NCI-H510A (cell line): Measurements from ENCODE around the gene SOCS1.

Experiments
- DNase-seq: peaks from one replicate; lab custom pipeline; 2025; lab: John Stamatoyannopoulos, UW

Gene SOCS1

DNA sequence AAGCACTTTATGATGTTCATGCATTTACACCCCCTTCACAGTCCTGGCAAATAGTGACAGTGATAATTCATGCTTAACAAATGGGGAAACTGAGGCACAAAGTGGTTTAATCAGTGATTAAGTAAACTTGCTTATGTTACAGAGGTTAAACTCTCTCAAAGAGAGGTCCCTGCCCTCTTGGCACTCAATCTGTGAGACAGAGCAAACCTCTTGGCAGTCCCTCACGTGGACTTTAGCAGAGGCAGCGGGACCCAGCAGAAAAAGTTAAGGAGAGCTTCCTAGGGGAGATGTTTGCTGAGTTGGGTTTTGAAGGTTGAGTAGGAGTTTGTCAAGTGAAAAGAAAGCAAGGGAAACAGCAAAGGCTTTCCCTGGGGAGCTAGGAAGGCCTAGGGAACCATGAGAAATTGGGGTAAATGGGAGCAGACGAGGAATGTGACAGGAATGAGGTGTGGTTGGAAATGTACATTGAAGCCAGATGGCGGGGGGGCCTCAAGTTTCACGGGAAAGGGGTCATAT, 10.7 kb downstream of the SOCS1 start:
- DNase-seq, result no peak

DNA sequence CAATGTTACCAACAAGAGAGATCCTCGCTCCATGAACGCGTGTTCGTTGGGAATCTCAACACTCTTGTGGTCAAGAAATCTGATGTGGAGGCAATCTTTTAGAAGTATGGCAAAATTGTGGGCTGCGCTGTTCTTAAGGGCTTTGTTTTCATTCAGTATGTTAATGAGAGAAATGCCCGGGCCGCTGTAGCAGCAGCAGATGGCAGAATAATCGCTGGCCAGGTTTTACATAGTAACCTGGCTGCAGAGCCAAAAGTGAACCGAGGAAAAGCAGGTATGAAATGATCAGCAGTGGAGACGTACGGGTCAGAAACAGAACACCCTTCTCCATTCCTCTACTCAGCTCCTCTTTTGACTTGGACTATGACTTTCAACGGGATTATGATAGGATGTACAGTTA, 13.3 kb downstream of the SOCS1 start:
- no peak for DNase-seq

DNA sequence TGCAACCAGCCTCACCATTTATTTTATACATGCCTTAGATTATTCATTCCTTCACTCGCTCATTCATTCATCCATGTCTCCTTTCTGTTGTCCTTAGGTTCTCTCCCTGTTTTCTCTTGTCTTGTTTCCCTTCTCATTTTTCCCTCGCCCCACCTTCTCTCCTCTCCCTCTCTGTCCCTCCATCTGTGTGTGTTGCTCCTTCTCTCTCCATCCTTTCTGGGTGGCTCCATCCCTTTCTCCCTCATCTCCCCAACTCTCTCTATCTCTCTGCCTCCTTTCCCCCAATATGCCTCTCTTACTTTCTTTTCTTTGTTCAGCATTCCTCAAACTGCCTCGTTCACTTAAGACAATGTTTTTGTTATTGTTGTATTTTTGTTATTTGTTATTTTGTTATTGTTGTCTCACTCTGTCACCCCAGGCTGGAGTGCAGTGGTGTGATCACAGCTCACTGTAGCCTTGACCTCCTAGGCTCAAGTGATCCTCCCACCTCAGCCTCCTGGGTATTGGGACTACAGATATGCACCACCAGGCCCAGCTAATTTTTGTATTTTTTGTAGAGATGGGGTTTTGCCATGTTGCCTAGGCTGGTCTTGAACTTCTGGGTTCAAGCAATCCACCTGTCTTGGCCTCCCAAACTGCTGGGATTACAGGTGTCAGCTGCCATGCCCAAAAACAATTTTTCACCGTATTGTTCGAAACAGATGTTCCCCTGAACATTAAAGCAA, 14.4 kb downstream of the SOCS1 start:
- no peak for DNase-seq

DNA sequence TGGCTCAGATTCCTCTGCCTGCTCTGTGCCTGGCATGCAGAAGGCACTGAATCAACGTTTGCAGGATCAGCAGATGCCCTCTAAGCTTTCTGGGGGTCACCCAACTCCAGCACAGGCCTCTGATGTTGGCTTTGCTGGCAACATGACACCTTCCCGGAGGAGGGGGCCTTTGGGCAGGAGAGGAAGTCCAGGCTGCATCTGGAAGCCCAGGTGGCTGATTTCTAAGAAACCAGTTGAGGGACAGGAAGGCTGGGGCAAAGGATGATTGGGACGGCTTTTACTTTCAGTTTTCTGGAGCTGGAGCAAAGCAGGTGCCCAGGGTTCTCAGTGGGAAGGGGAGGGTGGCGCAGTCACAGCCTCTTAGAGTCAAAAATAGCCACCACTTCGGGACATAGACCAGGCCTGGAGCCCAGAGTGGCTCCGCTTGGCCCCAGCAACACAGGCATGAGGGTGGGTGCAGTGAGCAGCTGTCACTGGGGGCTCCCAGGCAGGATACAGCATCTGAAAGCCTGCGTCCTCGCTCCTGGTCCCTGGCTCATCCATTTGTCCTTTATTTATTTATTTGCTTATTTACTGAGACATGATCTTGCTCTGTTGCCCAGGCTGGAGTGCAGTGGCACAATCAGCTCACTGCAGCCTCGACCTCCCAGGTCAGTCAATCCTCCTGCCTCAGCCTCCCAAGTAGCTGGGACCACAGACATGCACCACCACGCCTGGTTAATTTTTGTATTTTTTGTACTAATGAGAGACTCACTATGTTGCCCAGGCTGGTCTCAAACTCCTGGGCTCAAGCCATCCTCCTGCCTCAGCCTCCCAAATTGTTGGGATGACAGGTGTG, 15.1 kb downstream of the SOCS1 start:
- no peak for DNase-seq

DNA sequence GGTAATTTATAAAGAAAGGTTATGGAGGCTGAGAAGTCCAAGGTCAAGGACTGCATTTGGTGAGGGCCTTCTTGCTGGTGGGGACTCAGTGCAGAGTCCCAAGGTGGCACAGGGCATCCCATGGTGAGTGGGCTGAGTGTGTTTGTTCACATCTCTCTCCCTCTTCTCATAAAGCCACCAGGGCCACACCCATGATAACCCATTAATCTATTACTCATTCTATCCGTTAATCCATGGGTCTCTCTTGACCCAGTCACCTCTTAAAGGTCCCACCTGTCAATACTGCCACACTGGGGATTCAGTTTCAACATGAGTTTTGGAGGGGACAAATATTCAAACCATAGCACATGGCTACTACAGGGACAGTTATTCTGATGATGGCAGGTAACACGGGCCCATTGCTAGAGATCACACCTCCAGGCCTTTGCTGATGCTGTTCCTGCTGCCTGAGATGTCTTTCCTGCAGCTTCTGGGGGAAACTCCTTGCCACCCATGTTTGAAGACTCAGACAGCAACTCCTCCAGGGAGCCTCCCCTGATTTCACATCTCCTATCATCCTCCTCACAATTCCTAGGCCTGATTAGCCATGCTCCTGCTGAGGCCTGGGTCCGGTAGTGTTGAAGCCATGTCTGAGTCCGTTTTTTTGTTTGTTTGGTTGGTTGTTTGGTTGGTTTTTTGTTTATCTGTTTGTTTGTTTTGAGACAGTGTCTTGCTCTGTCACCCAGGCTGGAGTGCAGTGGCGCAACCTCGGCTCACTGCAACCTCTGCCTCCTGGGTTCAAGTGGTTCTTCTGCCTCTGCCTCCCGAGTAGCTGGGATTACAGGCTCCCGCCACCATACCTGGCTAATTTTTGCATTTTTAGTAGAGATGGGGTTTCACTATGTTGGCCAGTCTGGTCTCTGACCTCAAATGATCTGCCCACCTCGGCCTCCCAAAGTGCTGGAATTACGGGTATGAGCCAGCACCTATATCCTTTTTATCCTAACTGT, 16.1 kb downstream of the SOCS1 start:
- DNase-seq, result no peak

DNA sequence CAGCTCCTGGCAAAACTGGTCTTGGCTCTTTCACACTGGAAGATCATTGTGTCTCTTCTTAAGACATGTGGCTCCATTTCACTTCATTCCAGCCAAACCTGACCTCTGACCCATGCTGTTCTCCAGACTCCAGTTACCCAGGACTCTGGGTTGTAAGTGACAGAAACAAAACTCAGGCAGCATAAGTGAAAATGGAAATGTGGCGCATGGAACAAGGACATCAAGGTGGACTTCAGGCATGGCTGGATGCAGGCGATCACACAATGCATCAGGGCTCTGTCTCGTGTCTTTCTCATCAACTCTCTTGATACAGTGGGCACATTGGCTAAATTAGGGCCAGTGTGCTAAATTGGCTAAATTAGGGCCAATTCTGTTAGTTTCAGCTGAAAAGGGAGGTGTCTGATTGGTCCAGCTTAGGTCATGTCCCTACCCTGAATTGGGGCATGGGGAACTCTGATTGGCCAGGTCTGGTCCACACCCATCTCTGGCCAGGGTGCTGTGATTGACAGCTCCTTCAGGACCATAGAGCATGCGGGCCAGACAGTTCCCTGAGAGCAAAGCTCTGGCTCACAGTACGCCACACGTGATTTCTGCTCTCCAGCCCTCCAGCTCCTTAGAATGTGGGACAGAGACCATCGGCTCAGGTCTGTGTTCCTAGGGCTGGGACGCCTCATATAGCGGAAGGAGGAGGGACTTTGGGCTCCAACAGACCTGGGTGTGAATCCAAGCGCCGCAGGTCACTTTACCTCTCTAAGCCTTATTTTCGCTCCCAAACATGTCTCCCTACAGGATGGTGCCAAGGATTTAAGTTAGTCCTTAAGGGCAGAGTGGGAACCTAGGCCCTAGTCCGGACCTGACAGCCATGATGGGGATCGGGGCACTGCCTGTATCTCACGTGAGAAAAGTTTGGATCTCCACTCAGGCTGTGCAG, 17.5 kb downstream of the SOCS1 start:
- DNase-seq, result no peak

DNA sequence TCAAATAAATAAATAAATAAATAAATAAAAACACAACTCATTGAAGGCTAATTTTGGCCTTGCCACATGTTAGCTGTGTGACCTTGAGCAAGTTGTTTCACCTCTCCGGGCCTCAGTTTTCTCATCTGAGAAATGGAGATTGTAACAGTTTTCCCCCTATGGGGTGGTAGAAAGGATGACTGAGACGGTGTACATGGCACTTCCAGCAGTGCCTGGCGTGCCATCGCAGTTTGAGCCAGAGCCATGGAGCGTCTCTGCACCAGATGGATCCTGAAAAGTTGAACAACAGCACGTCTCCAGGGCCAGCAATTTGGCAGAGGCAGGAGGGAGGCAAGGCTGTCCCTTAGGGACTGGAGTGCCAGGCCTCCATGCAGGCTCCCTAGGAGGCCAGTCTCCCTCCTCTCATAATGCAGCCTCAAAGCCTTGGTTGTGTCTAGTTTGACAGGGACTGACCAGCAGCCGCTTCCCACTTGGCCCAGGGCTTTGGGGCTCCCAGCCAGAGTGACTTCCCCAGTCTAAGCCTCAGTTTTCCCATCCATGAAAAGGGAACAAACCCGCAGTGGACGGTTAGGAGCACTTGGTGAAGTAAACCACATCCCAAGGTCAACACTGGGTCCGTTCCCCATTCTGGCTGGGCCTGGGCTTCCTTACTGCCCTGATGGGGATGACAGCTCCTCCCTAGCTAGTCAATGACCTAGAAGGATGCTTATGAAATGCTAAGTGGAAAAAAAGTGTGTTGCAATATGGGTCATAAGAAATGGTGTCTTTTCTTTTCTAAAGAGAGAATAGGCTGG, 19.3 kb downstream of the SOCS1 start:
- no peak for DNase-seq

DNA sequence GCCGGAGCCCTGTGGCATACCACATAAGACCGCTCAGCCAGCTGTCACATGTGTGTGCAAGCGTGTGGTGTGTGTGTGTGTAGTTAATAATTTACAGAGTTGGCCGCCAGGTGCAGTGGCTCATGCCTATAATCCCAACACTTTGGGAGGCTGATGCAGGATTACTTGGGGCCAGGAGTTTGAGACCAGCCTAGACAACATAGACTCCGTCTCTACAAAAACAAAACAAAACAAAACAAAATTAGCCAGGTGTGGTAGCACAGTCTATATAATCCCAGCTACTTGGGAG, 20.4 kb downstream of the SOCS1 start:
- no peak for DNase-seq

DNA sequence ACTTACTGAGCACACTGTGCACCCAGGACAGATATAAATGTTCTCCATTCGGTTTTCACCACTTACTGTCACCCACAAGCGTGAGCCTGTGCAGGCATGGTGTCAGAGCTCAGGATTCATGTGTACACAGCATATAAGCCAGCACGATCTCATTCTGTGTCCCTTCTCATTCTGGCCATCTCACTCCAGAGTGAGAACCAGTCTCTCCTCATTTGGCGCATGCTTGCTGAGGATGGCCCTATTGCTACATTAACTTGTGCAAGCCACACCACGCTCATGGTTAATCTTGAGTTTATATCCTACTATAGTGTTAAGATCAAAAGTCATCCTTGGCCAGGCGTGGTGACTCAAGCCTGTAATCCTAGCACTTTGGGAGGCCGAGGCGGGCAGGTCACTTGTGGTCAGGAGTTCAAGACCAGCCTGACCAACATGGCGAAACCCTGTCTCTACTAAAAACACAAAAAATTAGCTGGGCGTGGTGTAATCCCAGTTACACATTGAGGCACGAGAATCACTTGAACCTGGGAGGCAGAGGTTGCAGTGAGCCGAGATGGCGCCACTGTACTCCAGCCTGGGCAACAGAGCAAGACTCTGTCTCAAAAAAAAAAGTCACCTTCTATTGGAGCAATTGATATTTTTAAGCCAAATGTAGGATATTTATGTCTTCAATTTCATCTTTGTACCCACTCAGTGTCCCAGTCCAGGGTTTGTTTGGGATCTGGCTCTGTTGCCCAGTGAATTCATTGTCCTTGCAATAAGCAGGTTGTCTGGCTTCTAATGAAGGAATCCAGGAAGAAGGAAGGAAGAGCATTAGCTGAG, 20.9 kb downstream of the SOCS1 start:
- no peak for DNase-seq

DNA sequence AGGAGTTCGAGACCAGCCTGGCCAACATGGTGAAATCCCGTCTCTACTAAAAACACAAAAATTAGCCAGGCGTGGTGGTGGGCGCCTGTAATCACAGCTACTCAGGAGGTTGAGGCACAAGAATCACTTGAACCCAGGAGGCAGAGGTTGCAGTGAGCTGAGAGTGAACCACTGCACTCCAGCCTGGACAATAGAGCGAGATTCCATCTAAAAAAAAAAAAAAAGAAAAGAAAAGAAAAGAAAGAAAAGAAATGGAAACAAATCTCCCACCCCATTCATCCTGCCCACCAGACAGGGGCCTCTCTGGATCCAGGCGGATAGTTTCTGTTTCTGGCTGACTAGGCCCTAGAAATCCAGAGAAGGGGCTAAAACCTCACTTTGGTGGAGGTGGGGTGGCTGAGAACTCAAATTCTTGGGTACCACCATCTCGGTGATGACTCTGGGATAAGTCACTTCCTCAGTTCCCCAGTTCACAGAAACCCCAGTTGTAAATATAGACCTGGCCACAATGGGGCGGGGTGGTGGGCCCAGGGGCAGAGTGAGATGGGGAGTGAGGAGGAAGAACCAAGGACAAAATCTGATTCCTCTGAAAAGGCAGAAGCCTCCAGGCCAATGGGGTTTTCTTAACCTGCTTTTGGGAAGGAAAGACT, 22.2 kb downstream of the SOCS1 start:
- DNase-seq, result no peak

DNA sequence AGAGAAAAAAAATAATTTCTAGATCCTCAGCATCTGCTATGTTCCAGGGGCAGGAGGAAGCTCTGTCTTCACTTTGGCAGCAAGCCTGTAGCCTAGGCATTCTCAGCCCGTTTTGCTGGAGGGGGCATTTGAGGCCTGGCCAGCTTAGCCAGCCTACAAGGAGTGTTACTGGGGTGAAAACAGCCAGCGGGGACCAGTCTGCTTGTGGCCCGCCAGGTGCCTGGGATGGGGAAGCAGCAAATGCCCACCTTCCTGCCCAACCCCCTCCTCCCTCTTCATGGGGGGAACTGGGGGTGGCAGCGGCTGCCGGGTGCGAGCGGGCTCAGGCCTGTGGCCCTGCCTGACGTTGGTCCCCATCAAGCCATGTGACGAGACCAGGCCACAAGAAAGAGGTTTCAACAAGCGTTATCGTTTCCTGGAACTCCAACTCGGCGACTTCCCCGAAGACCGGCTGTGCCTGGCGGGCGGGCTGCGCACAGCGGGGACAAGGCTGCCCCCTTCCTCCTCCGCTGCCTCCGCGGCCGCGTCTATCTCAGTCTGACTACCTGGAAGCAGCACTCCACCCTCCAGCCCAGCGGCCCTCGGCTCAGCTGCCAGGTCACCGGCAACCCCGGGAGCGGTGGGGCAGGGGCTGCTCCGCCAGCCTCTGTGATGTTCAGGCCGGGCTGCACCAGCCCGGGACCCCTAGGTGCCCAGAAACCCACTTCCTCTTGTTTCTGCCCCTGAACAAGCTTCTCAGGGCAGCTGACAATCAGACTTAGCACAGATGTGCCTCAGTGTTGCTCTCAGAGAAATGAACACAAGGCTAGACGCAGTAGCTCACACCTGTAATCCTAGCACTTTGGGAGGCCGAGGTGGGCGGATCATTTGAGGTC, 22.9 kb downstream of the SOCS1 start:
- DNase-seq, result no peak

DNA sequence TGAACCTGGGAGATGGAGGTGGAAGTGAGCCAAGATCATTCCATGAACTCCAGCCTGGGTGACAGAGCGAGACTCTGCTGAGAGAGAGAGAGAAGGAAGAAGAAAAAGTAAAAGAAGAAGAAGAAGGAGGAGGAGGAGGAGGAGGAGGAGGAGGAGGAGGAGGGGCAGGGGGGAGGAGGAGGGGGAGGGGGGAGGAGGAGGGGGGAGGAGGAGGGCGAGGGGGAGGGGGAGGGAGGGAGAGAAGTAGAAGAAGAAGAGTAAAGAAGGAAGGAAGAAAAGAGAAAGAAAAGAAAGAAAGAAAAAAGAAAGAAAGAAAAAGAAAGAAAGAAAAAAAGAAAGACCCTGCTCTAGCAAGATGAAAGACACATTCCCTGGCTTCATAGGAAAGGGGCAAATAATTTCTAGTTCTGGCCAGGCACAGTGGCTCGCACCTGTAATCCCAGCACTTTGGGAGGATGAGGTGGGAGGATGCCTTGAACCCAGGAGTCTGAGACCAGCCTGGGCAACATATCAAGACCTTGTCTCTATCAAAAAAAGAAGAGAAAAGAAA, 23.6 kb downstream of the SOCS1 start:
- DNase-seq, result no peak

DNA sequence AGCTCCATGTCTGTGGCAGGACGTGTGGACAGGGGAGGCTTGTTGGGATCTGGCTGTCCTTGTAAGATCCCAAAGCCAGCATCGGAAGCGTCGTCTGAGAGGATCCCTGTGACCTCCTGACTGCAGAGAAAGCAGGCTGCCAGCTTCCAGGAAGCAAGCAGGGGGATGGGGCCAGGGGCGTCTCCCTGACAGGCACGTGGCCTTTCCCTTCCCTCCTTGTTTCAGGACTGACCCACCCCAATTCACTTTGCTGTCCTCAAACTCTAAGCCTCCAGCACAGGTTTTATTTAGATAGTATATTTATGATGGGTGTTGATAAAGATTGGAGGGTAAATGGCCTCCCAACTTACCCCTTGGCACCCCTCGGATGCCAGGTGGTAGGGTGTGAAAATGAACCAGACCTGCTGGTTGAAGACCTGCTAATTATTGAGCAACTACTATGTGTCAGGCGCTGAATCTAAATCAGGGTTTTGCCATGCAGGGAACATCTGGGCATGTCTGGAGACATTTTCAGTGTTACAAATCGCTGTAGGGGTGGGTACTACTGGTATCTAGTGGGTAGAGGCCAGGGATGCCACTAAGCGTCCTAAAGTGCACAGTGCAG, 24.5 kb downstream of the SOCS1 start:
- no peak for DNase-seq

DNA sequence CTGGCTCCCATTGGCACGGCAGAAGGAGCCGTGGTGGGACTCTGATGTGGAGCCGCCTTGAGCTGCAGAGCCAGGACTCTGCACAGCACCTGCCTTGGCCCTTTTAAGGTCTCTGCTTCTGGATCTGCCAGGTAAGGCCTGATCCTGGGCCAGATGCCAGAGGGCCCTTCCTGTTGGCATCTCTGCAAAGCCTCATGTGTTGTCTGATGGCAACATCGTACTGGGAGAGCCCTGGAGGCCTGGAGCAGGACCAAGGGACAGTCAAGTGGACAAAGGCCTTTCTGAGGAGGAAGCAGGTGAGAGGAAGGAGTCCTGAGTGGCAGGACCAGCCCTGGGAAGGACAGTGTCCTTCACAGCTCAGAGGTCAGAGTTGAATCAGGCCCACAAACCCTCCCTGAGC, 26.1 kb downstream of the SOCS1 start:
- no peak for DNase-seq

DNA sequence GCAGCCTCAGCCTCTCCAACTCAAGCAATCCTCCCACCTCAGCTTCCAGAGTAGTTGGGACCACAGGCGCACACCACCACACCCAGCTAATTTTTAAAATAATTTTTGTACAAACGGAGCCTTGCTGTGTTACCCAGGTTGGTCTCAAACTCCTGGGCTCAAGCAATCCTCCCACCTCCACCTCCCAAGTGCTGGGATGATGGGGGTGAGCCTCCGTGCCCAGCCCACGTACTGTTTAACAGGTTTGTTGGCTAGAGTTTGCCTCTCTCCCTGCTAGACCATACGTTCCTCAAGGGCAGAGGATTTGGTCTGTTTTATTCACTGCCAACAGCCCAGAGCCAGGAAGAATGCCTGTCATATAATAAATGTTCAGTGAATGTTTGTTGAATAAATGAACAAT, 26.6 kb downstream of the SOCS1 start:
- DNase-seq, result no peak

DNA sequence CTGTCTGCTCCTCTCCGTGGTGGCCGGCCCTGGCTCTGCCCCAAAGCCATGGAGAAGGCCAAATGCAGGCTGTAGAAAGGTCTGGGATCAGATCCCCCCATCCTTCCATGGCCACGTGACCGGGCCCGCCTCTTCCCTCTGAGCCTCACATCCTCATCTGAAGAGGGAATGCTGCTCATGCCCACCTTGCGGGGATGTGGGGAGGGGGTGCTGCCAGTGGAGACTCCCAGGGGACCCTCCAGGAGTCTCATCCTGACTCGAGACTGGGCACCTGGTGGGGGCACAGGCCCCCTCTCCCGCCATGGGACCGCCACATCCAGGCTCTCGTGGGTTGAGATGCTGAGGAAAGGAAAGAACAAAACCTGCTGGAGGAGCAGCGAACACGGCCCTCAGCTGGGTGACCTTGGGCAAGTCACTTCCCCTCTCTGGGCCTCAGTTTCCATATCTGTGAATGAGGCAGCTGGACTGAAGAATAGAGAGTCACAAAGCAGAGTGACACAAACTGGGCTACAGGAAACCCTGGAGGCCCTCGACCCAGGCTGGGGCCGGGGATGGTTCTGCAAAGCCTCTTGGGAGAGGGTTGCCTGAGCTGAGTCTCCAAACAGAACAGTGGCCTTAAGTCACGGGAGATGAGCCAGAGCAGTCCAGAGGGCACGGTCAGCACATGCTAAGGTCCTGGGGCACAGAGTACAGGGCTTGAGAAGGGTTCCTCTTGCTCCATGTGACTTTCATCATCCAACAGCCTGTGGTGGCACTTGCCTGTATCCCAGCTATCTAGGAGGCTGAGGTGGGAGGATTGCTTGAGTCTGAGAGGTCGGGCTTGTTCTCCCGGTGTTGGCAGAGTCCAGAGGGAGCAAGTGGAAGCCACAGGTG, 30.1 kb downstream of the SOCS1 start:
- no peak for DNase-seq
